Measurements from ENCODE around the gene OR14I1.

DNA sequence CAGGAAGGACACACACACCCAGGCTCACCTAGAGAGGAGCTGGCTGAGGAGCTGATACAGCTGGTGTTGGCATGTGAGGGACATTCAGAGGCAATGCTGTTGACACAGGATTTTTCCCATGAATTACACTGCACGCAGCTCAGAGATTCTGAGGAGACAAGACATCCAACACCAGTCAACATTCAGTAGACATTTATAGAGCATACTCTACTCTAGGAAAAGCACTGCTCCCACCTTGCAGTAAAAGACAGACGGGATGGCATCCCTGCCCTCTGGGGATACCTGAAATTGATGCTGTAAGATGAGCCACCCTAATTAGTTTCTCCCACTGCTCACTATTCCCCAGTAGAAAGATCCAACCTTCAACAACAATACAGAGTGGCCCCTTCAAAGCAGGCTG is 47.9 kb upstream of the OR14I1 start:
- TF ChIP-seq, protein P1, sequence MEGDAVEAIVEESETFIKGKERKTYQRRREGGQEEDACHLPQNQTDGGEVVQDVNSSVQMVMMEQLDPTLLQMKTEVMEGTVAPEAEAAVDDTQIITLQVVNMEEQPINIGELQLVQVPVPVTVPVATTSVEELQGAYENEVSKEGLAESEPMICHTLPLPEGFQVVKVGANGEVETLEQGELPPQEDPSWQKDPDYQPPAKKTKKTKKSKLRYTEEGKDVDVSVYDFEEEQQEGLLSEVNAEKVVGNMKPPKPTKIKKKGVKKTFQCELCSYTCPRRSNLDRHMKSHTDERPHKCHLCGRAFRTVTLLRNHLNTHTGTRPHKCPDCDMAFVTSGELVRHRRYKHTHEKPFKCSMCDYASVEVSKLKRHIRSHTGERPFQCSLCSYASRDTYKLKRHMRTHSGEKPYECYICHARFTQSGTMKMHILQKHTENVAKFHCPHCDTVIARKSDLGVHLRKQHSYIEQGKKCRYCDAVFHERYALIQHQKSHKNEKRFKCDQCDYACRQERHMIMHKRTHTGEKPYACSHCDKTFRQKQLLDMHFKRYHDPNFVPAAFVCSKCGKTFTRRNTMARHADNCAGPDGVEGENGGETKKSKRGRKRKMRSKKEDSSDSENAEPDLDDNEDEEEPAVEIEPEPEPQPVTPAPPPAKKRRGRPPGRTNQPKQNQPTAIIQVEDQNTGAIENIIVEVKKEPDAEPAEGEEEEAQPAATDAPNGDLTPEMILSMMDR (IDR thresholded peaks at IDR 0.05; ENCODE audit: low read length) = no peak
- TF ChIP-seq EZH2 (IDR thresholded peaks at IDR 0.05; ENCODE audit: borderline replicate concordance, low read length) = no peak
